PC-3 (cell line): ENCODE results near the gene CASS4.

Source experiments
- EZH2 ChIP-seq: fragments of 300-600 bp; sonication (generic); IDR thresholded peaks from one replicate; pipeline ENCODE4 v1.6.1; 2017; ENCODE audit warnings: antibody characterized with exemption, mild to moderate bottlenecking, low read length; ENCODE audit not compliant: unreplicated experiment
- EZH2phosphoT487 ChIP-seq: fragments of 300-600 bp; sonication (generic); IDR thresholded peaks from 2 replicates; pipeline ENCODE4 v1.6.1; 2018; ENCODE audit warnings: mild to moderate bottlenecking, antibody characterized with exemption, low read length, borderline replicate concordance
- TF ChIP-seq, protein P1 (sequence below): fragments of 300-600 bp; sonication (generic); conservative IDR thresholded peaks from 2 replicates; pipeline ENCODE4 v1.5.1; 2017; ENCODE audit warnings: antibody characterized with exemption, low read depth, mild to moderate bottlenecking, low read length

DNA sequence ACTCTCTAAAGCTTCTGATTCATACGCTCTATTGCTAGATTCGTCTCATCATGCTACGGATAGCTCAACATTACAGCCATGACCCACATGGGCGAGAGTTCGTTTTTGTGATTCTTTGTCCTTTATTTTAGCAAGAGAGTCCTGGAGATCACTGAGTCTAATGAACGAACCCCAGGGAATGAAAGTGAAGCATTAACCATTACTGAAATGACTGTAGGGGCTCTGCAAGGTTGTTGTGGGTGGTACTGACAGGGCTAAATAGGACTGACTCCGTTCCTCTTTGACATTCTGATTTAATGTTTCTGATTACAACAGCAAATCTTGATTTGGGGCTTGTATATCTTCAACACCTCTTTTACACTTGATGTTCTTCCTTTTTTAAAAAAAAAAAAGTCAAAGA is 42.7 kb downstream of the CASS4 start:
- TF ChIP-seq, protein P1, sequence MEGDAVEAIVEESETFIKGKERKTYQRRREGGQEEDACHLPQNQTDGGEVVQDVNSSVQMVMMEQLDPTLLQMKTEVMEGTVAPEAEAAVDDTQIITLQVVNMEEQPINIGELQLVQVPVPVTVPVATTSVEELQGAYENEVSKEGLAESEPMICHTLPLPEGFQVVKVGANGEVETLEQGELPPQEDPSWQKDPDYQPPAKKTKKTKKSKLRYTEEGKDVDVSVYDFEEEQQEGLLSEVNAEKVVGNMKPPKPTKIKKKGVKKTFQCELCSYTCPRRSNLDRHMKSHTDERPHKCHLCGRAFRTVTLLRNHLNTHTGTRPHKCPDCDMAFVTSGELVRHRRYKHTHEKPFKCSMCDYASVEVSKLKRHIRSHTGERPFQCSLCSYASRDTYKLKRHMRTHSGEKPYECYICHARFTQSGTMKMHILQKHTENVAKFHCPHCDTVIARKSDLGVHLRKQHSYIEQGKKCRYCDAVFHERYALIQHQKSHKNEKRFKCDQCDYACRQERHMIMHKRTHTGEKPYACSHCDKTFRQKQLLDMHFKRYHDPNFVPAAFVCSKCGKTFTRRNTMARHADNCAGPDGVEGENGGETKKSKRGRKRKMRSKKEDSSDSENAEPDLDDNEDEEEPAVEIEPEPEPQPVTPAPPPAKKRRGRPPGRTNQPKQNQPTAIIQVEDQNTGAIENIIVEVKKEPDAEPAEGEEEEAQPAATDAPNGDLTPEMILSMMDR: no peak
- TF ChIP-seq EZH2: no peak
- no peak for TF ChIP-seq EZH2phosphoT487
